GM12874 (cell line): Measurements from ENCODE around the gene AUH.

ENCODE experiments used
- CTCF ChIP-seq: IDR thresholded peaks from 2 replicates; pipeline ENCODE4 v1.5.1; 2011; ENCODE audit warnings: low read depth, mild to moderate bottlenecking, control low read depth, low read length, moderate library complexity; ENCODE audit not compliant: insufficient read depth

AUH gene

GRCh38 chr9:91196103-91196950 is 165.4 kb downstream of the AUH start:
- no peak for TF ChIP-seq CTCF

GRCh38 chr9:91195372-91196012 is 166.2 kb downstream of the AUH start:
- TF ChIP-seq CTCF: no peak

- TF ChIP-seq CTCF: no peak
Measured at GRCh38 chr9:91193658-91194391, 167.9 kb downstream of the AUH start.

- TF ChIP-seq CTCF: no peak
Measured at GRCh38 chr9:91193087-91193657, 168.5 kb downstream of the AUH start.

- no peak for TF ChIP-seq CTCF
Measured at GRCh38 chr9:91192381-91193086, 169.2 kb downstream of the AUH start.

GRCh38 chr9:91191411-91192380 is 170.0 kb downstream of the AUH start:
- TF ChIP-seq CTCF: no peak
